ENCODE measurements around the gene TMEM33. TPM values are rescaled to one million over a fixed set of nuclear protein-coding genes. Genes with fewer than 3 reads are reported as not detected.

Gene TMEM33
- polyA plus RNA-seq, 1 donor from 2014 or later, result 26.5 TPM

GRCh38 chr4:41999321-41999720 is 64.1 kb downstream of the TMEM33 start:
- no peaks in the 10 kb centered on the region for H3F3A ChIP-seq (ENCODE audit: insufficient read depth, low read length, poor library complexity, severe bottlenecking)
- no peak overlapping the region for H2AFZ ChIP-seq (ENCODE audit: low read depth, low read length)
- peaks cover 9% of the 10 kb centered on the region for H3K36me3 ChIP-seq (ENCODE audit: insufficient read depth, low read length)
- no peaks in the 10 kb centered on the region for H3K9me3 ChIP-seq (ENCODE audit: low read length)
- no peak overlapping the region for H3K4me2 ChIP-seq (ENCODE audit: low read length)
- no peak overlapping the region for H3K4me3 ChIP-seq (ENCODE audit: low read length)
- no peaks in the 10 kb centered on the region for H4K20me1 ChIP-seq (ENCODE audit: insufficient read depth)
- H3K27me3 ChIP-seq (ENCODE audit: insufficient read depth, low read depth, low read length), result no peaks in the 10 kb centered on the region
- no peaks in the 10 kb centered on the region for H3K9me2 ChIP-seq (ENCODE audit: insufficient read depth, low read length)
- peaks cover 21% of the 10 kb centered on the region for H3K79me2 ChIP-seq (replicated peaks; ENCODE audit: insufficient read depth, low read length)
- TF ChIP-seq CTCF (IDR thresholded peaks at IDR 0.05; ENCODE audit: poor library complexity, severe bottlenecking) (no peak), REST (IDR thresholded peaks at IDR 0.05; ENCODE audit: borderline replicate concordance) (no peak), EZH2 (IDR thresholded peaks at IDR 0.05; ENCODE audit: borderline replicate concordance, insufficient read depth, low read length, poor library complexity, severe bottlenecking) (no peak), POLR2AphosphoS5 (IDR thresholded peaks at IDR 0.05) (no peak), RAD21 (conservative IDR thresholded peaks at IDR 0.05) (no peak), TAF1 (IDR thresholded peaks at IDR 0.05; ENCODE audit: low read depth) (no peak), SMC3 (conservative IDR thresholded peaks at IDR 0.05; ENCODE audit: poor library complexity) (no peak), MXI1 (conservative IDR thresholded peaks at IDR 0.05; ENCODE audit: poor library complexity, severe bottlenecking) (no peak), EP300 (conservative IDR thresholded peaks at IDR 0.05; ENCODE audit: poor library complexity, severe bottlenecking) (no peak)
- no peak overlapping the region for H3K27ac ChIP-seq (ENCODE audit: low read length)
- H3K9ac ChIP-seq (ENCODE audit: low read length), result no peak overlapping the region

GRCh38 chr4:42008011-42008786 is 73.0 kb downstream of the TMEM33 start:
- H3K27me3 ChIP-seq (ENCODE audit: insufficient read depth, low read depth, low read length), result no peaks in the 10 kb centered on the region
- no peaks in the 10 kb centered on the region for H3K9me3 ChIP-seq (ENCODE audit: low read length)
- H2AFZ ChIP-seq (ENCODE audit: low read depth, low read length), result no peak overlapping the region
- no peak overlapping the region for H3K4me3 ChIP-seq (ENCODE audit: low read length)
- H3K9me2 ChIP-seq (ENCODE audit: insufficient read depth, low read length), result no peaks in the 10 kb centered on the region
- no peak overlapping the region for H3K4me2 ChIP-seq (ENCODE audit: low read length)
- H3K27ac ChIP-seq (ENCODE audit: low read length), result no peak overlapping the region
- no peaks in the 10 kb centered on the region for H3K79me2 ChIP-seq (replicated peaks; ENCODE audit: insufficient read depth, low read length)
- TF ChIP-seq CTCF (IDR thresholded peaks at IDR 0.05; ENCODE audit: poor library complexity, severe bottlenecking) (no peak), EP300 (conservative IDR thresholded peaks at IDR 0.05; ENCODE audit: poor library complexity, severe bottlenecking) (no peak), POLR2AphosphoS5 (IDR thresholded peaks at IDR 0.05) (no peak)
- peaks cover 8% of the 10 kb centered on the region for H3K36me3 ChIP-seq (ENCODE audit: insufficient read depth, low read length)
- H3K9ac ChIP-seq (ENCODE audit: low read length), result no peak overlapping the region
- H3F3A ChIP-seq (ENCODE audit: insufficient read depth, low read length, poor library complexity, severe bottlenecking), result no peaks in the 10 kb centered on the region
- H4K20me1 ChIP-seq (ENCODE audit: insufficient read depth), result no peaks in the 10 kb centered on the region

Small RNA genes within 50 kb of the gene (small RNA-seq; reads per million reads assigned to genes)
- gene AC108210.2, result 0 reads per million in 3 experiments

Other genes starting within 250 kb of the TMEM33 start
- gene PHOX2B, start 186.7 kb upstream of the TMEM33 start, polyA plus RNA-seq, result not detected in 2 replicates
- 0.31 and 0.42 TPM in 2 replicates for gene DCAF4L1, start 46.3 kb downstream of the TMEM33 start, polyA plus RNA-seq
- gene SLC30A9, start 55.1 kb downstream of the TMEM33 start, polyA plus RNA-seq, result 101 and 109 TPM in 2 replicates
- gene BEND4, start 217.2 kb downstream of the TMEM33 start, polyA plus RNA-seq, result 0.68 and 1.1 TPM in 2 replicates